Measurements from ENCODE around the gene SND1. TPM values are rescaled to one million over a fixed set of nuclear protein-coding genes. Genes with fewer than 3 reads are reported as not detected.

Gene SND1
- total and polyA plus RNA-seq, 10 of the 15 experiments (the other 5 are each of a cell fraction or from before 2014, with no cell fraction given) = 52.4 to 270 (median 146) TPM

- TF ChIP-seq ZNF592 (IDR thresholded peaks at IDR 0.05) = no peak
- no peak for TF ChIP-seq SUZ12 (IDR thresholded peaks at IDR 0.05; ENCODE audit: unreplicated experiment)
- no peak for TF ChIP-seq SMC3 (IDR thresholded peaks at IDR 0.05; ENCODE audit: borderline replicate concordance, low read length)
Measured at GRCh38 chr7:127638197-127638596, 13.8 kb upstream of the SND1 start (continued).

- no peak for ATAC-seq
- in situ Hi-C loops (cut with MboI) (no loop called here), intact Hi-C loops (cut with micrococcal nuclease; ENCODE audit: unreplicated experiment) (no loop called here)
- SMC1A ChIA-PET (ENCODE audit: uncharacterized antibody, unreplicated experiment) = interaction anchor here (1.1 kb wide), 1 partner anchor 22 kb away, joined by 3 read pairs; no protein-coding TSS in a partner anchor
- H2AFZ ChIP-seq (ENCODE audit: control insufficient read depth, low read depth, low read length) = no peak overlapping the region
- H3K9ac ChIP-seq (ENCODE audit: control insufficient read depth, insufficient read depth, low read length) = no peak overlapping the region
- FAIRE-seq = no peak
- no peaks in the 10 kb centered on the region for H3K27me3 ChIP-seq (replicated peaks in 1 of 2; ENCODE audit: control insufficient read depth in 2 of 2, insufficient read depth in 2 of 2, low read length in 1 of 2)
- H3K36me3 ChIP-seq (ENCODE audit: control insufficient read depth in 2 of 2, insufficient read depth in 2 of 2, low read length in 1 of 2) = no peaks in the 10 kb centered on the region
- H3K4me2 ChIP-seq (ENCODE audit: control insufficient read depth, insufficient read depth) = no peak overlapping the region
- WGBS (ENCODE audit: insufficient coverage, insufficient replicate concordance, low lambda C conversion rate, missing lambda C conversion rate) = 50% methylated on average over 2 of the region's 2 CpGs
- no peak for DNase-seq (ENCODE audit: low read depth, low spot score)
- RAD21 ChIA-PET (ENCODE audit: unreplicated experiment) = interaction anchor here (0.6 kb wide), 1 partner anchor 14 kb away, joined by 4 read pairs; no protein-coding TSS in a partner anchor
- TF ChIP-seq YBX1 (IDR thresholded peaks at IDR 0.05) (no peak), CBX5 (IDR thresholded peaks at IDR 0.05; ENCODE audit: low read depth) (no peak), KAT2A (conservative IDR thresholded peaks at IDR 0.05; ENCODE audit: control insufficient read depth, low read depth, low read length) (no peak), ZBTB40 (IDR thresholded peaks at IDR 0.05; ENCODE audit: borderline replicate concordance) (no peak), ZNF274 (IDR thresholded peaks at IDR 0.05; ENCODE audit: insufficient read depth, insufficient read length) (no peak), SMC3 (IDR thresholded peaks at IDR 0.05; ENCODE audit: borderline replicate concordance, low read length) (no peak), GABPA (IDR thresholded peaks at IDR 0.05; ENCODE audit: low read depth) (no peak), KLF5 (IDR thresholded peaks at IDR 0.05; ENCODE audit: partially characterized antibody) (no peak)
- no peaks in the 10 kb centered on the region for H3K9me3 ChIP-seq (replicated peaks; ENCODE audit: control insufficient read depth, insufficient read depth, low read length)
- H3K4me1 ChIP-seq (ENCODE audit: control insufficient read depth, insufficient read depth, low read length) = no peaks in the 10 kb centered on the region
- no peaks in the 10 kb centered on the region for H4K20me1 ChIP-seq (ENCODE audit: control insufficient read depth, insufficient read depth)
- no peaks in the 10 kb centered on the region for H3K79me2 ChIP-seq (ENCODE audit: control insufficient read depth, insufficient read depth, low read length)
- H3K27ac ChIP-seq (ENCODE audit: control insufficient read depth, insufficient read depth) = no peak overlapping the region
- BruUV-seq (replicated peaks) = no TSS peak
- POLR2A ChIA-PET = no interaction called here
- CTCF ChIA-PET = no interaction called here
- H3K4me3 ChIP-seq = no peak overlapping the region
Measured at GRCh38 chr7:127644484-127644883, 7.5 kb upstream of the SND1 start.

Measured in GM12878 (cell line).